Right lobe of liver (tissue), 4 donors: ENCODE measurements around the gene MACROH2A1.

ENCODE experiments used
- POLR2A ChIP-seq: fragments of 450-650 bp; IDR thresholded peaks from one replicate; pipeline ENCODE4 v1.6.1; 2017; ENCODE audit warnings: antibody characterized with exemption, mild to moderate bottlenecking
- TF ChIP-seq, protein P1 (sequence below), 4 donors: fragments of 200-600 bp in 3 of 4; fragments of 450-650 bp in 1 of 4; IDR thresholded peaks; one replicate each; pipeline versions ENCODE4 v1.5.1 to v1.8.0; 2016 to 2022; ENCODE audit warnings: antibody characterized with exemption in 4 of 4, mild to moderate bottlenecking in 2 of 4
- donor health status: DM: no; HTN: no; CAD: no.
- donor health status: DM: no; HTN: no; CAD: no.
- donor health status: DM: no; HTN: yes; CAD: no.

DNA sequence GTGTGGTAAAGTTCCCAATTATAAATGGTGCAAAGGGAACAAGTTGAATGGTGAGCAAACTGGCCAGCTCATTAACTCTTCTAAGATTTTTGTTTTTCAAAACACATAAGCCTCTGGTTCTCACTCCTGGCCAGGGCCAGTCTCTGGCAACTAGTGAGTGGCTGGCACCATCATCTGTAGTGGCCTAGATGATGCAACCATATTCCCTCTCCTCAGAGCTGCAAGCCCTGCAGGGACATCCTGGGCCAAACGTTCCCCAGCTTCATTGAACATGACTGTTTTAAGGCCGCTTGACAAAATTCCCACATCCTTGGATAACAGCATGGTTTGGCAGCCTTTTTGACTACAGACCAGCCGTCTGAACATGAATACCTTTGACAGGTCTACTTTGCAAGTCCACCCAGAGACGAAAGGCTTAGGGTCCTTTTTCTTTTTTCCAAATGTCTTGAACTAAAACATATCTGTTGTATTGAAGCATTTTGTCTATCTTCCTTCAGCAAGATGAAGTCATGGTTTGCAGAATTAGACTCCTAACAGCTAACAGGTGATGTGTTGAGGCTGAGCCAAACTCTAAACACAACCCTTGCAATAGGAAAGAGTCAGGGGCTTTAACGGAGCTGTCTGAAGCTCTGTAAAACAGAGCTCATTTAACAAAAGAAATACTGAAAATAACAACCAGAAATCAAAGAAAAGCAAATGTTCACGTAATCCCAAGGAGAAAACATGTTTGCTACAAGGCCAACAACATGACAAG lies 23.8 kb downstream of the MACROH2A1 start:
- TF ChIP-seq, protein P1, sequence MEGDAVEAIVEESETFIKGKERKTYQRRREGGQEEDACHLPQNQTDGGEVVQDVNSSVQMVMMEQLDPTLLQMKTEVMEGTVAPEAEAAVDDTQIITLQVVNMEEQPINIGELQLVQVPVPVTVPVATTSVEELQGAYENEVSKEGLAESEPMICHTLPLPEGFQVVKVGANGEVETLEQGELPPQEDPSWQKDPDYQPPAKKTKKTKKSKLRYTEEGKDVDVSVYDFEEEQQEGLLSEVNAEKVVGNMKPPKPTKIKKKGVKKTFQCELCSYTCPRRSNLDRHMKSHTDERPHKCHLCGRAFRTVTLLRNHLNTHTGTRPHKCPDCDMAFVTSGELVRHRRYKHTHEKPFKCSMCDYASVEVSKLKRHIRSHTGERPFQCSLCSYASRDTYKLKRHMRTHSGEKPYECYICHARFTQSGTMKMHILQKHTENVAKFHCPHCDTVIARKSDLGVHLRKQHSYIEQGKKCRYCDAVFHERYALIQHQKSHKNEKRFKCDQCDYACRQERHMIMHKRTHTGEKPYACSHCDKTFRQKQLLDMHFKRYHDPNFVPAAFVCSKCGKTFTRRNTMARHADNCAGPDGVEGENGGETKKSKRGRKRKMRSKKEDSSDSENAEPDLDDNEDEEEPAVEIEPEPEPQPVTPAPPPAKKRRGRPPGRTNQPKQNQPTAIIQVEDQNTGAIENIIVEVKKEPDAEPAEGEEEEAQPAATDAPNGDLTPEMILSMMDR (IDR thresholded peaks at IDR 0.05): no peak
- no peak for TF ChIP-seq POLR2A
